RWPE2 (cell line): ENCODE results near the gene PHF12.

ENCODE experiments used
- ATAC-seq: fragments of 200-7000 bp; cut with Tn5 transposase; 3 replicates; pipeline ENCODE4 v1.9.1; 2021; ENCODE audit warnings: low read depth
- DNase-seq: peaks from one replicate; pipeline ENCODE4 v3.0.0-alpha.2; 2020; ENCODE audit warnings: low spot score
- H3K27ac ChIP-seq: fragments of 450-650 bp; 2 replicates; pipeline ENCODE4 v1.5.1; 2017; ENCODE audit warnings: mild to moderate bottlenecking; ENCODE audit not compliant: poor library complexity, severe bottlenecking
- H3K27me3 ChIP-seq: fragments of 250-450 bp; sonication (Bioruptor Pico); 2 replicates; pipeline ENCODE4 v1.5.1; 2021; ENCODE audit warnings: mild to moderate bottlenecking, moderate library complexity; ENCODE audit not compliant: insufficient read depth, poor library complexity, severe bottlenecking
- H3K36me3 ChIP-seq: fragments of 250-450 bp; sonication (Bioruptor Pico); 2 replicates; pipeline ENCODE4 v1.5.1; 2020; ENCODE audit warnings: low read depth, mild to moderate bottlenecking, moderate library complexity
- H3K4me1 ChIP-seq: fragments of 250-450 bp; sonication (Bioruptor Pico); 2 replicates; pipeline ENCODE4 v1.5.1; 2021; ENCODE audit warnings: mild to moderate bottlenecking, moderate library complexity; ENCODE audit not compliant: insufficient read depth, poor library complexity, severe bottlenecking
- H3K4me3 ChIP-seq: fragments of 250-450 bp; sonication (Bioruptor Pico); 2 replicates; pipeline ENCODE4 v1.5.1; 2021; ENCODE audit warnings: mild to moderate bottlenecking, moderate library complexity; ENCODE audit not compliant: severe bottlenecking
- H3K9me3 ChIP-seq: fragments of 250-450 bp; sonication (Bioruptor Pico); 2 replicates; pipeline ENCODE4 v1.5.1; 2021; ENCODE audit warnings: mild to moderate bottlenecking, moderate library complexity; ENCODE audit not compliant: severe bottlenecking
- TF ChIP-seq, protein P1 (sequence below): fragments of 450-650 bp; IDR thresholded peaks from one replicate; pipeline ENCODE4 v1.5.1; 2017; ENCODE audit warnings: mild to moderate bottlenecking, moderate library complexity; ENCODE audit not compliant: poor library complexity, severe bottlenecking

Gene PHF12

DNA sequence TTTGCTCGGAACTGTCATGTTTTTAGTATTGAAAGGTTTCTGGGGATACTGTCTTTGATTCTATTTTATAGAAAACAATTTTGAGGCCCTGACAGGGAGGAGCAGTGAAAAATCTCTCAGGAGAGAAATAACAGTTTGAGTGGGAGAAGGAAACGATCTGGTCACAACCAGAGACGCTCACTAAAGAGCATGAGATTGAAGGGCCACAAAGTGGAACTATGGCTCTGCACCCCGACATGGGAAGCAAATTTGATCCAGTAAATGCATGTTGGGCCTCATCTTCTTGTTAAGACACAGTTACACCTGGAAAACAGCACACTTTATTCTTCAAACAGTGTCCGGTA, 96.0 kb downstream of the PHF12 start:
- peak overlapping the region; percentile 54 for H3K4me3 ChIP-seq
- no peaks in the 10 kb centered on the region for H3K27me3 ChIP-seq
- DNase-seq (no peak), ATAC-seq (no peak)
- no peaks in the 10 kb centered on the region for H3K9me3 ChIP-seq
- peaks cover 37% of the 10 kb centered on the region for H3K36me3 ChIP-seq
- TF ChIP-seq, protein P1, sequence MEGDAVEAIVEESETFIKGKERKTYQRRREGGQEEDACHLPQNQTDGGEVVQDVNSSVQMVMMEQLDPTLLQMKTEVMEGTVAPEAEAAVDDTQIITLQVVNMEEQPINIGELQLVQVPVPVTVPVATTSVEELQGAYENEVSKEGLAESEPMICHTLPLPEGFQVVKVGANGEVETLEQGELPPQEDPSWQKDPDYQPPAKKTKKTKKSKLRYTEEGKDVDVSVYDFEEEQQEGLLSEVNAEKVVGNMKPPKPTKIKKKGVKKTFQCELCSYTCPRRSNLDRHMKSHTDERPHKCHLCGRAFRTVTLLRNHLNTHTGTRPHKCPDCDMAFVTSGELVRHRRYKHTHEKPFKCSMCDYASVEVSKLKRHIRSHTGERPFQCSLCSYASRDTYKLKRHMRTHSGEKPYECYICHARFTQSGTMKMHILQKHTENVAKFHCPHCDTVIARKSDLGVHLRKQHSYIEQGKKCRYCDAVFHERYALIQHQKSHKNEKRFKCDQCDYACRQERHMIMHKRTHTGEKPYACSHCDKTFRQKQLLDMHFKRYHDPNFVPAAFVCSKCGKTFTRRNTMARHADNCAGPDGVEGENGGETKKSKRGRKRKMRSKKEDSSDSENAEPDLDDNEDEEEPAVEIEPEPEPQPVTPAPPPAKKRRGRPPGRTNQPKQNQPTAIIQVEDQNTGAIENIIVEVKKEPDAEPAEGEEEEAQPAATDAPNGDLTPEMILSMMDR: no peak
- H3K27ac ChIP-seq: peak overlapping the region; percentile 21
- H3K4me1 ChIP-seq: peaks cover 3% of the 10 kb centered on the region
